HG02759 (cell line): ENCODE data around the gene TRAF3IP1.

Source experiments
- ATAC-seq: cut with Tn5 transposase; IDR thresholded peaks from one replicate; pipeline ENCODE4 v1.9.1; 2021; ENCODE audit warnings: mild to moderate bottlenecking, moderate library complexity; ENCODE audit not compliant: unreplicated experiment

TRAF3IP1 gene

DNA sequence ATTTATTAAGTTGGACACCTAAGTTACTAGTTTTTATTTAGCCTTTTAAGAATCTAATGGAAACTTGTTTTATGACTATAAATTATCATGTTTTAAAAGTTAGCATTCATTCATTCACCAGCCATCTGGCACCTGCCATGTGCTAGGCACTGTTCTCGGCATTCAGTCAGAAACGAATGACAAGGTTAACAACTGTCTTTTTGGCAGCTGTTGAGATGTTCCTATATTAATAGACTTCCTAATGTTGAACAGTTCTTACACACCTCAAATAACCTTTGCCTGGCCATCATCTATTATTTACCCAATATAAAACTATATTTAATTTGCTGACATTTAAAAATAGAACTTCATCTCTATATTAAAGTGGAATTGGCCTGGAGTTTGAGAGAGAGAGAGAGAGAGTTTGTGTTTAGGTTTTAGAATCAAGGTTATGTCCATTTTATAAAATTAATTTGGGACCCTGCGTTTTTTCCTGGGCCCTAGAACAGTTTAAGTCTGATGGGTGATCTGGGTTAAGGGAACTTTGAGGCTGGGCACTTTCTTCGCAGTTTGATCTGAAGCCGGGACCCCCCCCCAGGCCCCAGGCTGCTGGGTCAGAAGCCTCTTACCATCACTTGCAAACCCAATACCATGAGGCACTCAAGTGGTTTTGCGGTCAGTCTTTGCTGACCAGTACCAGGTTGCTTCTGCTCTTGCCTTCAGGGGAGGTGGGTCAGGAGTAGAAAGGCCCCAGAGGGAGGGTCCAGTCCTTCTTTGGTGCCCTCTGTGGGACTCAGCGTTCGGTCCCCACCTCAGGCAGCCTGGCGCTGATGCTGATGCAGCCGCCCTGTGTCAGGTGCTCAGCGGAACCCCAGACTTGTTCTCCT is 58.1 kb downstream of the TRAF3IP1 start:
- ATAC-seq, result no peak

DNA sequence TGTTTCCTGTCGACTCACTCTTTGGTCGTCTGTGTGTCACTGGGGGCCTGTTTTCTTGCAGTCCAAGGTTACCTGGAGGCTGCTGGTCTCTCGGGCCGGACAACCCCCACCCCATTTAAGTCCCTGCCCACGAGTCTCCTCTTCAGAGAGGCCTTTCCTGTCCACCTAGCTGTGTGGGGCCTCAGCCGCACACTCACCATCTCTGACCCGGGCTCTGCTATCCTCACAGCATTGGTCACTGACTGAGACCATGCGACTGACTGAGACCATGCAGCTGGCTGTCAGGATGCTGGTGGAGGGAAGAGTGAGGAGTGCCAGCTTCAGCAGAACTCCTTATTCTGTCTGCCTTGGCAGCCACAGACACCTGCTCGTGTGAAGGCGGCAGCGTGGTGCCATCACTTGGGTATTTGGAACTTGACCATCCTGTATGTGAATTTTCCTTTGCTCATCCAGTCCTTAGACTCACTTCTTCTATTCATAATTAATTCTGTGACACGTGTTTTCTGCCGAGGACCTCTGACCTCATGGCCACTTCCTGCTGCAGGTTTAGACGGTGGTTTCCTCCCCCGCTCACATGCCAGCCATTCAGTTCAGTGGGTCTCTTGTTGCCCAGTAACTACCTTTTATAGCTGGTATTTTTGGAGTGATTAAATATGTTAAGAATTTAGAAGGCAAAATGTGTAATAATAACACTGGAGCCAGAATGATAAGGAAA is 58.9 kb downstream of the TRAF3IP1 start:
- no peak for ATAC-seq

DNA sequence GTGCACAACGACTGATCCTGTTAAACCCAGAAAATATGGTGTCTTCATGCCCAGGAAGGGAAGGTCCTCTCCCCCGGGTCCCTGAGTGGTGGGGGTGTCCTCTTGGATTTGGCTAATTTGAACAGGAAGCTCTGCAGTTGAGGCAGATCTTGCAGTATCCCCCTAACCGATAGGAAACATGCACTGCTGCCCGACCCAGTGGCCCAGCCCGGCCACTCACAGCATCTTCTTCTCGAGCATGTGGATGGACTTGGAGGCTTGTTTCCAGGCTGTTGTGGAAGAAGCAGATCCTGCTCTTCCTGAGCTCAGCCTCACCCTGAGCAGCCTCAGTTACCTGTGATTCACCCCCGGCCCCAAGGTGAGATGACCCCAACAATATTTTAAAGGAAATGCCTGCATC is 60.0 kb downstream of the TRAF3IP1 start:
- ATAC-seq, result no peak

DNA sequence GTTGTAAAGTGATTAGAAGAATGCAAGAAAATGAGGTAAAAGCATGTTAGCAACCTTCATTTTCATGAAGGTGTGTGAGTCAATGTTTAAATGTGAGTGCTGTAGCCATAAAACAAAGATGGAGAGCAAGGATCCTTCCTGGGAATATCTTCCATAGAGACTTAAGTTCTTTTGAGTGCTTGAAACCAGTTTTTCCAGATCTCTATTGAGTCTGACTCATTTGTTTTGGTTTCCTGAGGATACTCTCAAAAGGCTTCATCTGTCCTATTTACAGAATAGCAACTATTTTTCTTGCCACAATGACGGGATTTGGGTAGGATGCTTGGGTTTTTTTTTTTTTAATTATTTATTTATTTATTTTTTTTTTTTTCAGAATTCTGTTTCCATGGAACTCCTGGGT is 60.5 kb downstream of the TRAF3IP1 start:
- no peak for ATAC-seq

DNA sequence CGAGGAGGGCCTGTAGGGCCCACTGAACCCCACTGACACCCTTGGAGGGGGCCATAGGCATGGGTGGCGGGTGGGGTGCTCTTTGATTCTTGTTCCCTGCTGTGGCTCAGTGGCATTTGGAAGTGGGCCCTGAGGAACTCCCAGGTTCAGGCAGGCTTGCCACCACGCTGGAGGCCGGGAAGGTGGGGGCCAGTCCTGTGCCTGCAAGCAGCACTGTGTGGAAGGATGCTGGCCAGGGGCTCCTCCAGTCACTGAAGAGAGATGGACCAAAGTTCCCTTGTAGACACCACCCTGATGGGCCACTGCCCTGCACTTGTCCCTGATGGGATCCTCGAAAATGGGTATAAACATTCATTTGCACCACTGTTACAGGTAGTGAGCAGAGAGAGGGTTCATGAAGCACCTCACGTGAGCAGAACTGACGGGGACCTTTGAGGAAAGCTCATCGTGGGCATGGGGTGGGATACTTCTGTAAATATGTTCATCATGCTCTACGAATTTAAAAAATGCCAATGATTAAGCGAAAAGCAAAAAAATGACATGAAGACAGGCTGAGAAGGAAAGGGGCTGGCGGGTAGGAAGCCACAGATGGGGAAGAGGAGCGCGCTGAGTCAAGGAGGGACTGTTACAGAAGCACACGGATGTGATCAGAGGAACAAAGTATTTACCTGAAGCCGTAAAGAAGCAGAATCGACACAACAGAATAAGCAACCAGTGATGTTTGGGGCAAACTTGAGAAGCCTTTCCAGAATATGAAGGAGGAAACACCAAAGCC is 61.2 kb downstream of the TRAF3IP1 start:
- ATAC-seq, result no peak

DNA sequence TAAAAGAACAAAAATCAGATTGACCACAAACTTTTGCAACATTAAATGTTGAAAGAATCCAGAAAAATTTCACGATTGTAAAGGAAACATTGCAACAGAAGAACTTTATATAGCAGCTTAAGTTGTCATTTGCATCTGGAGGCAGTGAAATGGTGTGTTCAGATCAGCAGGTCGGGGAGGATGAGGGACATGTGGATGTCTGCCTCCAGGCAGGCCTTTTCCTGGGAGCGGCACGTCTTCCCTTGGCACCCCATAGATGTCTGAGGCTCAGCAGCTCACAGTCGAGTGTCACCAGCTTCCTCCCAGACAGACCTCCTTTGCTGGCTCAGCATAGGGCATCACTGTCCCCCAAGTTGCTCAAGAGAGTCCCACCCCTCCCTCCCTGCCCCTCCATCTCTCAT is 62.1 kb downstream of the TRAF3IP1 start:
- ATAC-seq, result no peak

DNA sequence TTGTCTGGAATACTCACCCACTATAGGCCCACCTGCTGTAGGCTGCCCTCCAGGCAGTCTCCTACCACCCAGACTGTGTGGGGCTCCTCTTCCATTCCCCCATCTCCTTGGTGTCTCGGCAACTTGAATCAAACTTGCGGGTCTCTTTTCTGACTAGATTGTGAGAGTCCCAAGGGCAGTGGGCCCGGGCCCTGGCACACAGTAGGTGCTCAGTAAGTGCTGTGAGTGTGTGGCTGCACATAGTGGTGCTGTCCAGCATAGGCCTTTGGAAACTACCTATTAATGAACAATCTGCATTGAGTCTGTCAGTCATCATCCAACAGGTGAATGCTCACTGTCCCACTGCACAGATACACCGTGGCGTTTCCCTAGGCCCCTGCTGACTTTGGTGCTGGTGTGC is 62.8 kb downstream of the TRAF3IP1 start:
- ATAC-seq, result no peak

DNA sequence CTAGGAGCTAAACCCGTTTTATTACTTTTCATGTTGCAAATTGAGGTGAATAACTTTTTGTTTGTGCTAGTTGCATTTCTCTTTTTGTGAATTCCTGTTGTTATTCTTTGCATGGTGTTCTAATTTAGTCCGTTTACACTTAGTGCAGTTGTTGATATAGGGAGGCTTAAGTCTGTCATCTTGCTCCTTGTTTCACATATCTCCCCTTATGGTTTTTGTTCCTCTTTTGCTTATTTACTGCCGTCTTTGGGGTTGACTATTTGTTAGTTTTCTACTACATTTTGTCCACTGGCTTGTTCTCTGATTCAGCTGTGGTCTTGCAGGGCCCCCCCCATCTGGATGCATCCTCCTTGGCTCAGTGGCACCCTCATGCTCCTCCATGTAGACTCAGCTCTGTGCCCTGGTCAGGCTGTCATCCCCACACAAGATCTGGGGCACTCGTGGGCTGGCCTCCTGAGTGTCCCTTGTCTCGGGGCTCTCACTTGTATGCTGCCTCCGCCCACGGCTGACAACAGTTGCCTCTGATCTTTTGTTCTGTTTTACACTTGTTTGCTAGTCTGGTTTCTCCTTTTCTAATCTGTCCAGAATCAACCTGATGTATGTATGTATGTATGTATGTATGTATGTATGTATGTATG is 63.5 kb downstream of the TRAF3IP1 start:
- ATAC-seq, result no peak

DNA sequence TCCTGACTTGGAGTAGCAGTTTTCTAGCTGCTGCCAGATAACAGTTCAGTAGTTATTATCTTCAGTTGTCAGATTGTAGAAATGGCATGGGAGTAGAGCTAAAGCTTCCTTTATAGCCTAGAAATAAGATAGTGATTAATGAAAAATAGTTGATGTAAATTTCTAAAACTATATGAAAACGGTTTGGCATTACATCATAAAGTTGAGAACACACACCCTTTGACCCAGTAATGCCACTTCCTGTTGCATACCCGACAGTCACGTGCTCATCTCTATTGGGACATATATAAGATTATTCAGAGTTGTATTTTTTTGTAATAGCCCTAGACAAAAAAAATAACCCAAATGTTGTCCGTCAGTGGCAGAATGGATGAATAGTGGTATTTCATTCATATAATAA is 67.0 kb downstream of the TRAF3IP1 start:
- ATAC-seq, result no peak

DNA sequence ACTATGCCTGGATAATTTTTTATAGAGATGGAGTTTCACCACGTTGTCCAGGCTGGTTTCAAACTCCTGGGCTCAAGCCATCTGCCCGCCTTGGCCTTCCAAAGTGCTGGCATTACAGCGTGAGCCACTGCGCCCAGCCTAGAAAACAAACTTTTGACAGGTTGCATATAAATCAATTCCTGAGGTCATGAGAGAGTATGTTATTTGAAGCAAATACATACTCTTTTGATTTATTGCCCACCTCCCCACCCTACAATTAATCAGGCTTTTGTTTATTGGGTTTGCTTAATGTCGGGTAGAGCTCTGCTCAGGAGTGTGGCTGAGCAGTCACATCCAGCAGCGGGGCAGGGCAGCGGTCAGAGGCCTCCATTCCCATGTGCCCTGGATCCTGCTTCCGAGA is 68.5 kb downstream of the TRAF3IP1 start:
- no peak for ATAC-seq

DNA sequence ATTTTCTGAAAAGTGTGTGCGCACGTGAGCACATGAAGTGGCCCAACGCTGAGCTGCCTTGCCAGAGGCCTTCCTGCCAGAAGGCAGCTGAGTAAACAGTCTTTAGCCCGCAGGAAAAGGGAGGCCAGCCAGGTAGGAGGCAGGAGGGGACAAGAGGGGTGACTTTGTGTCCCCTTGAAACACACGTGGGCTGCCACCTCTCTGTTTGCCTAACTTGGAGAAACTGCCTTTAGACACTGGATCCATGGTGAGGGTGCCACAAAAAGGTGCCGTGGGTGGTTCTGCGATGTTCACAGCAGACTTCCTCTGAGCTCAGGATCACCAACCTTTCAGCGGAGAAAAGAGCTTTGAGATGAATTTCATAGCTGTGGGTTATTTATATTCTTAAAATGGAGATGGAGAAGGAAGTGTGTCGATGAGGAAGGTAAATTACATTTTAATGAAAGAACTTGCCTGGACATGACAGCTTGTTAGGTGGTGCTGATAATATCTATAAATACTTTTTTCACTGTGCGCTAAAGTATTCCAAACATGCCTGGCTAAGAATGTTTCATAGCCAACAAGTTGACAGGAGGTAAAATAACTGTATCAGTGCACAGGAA is 69.8 kb downstream of the TRAF3IP1 start:
- no peak for ATAC-seq

DNA sequence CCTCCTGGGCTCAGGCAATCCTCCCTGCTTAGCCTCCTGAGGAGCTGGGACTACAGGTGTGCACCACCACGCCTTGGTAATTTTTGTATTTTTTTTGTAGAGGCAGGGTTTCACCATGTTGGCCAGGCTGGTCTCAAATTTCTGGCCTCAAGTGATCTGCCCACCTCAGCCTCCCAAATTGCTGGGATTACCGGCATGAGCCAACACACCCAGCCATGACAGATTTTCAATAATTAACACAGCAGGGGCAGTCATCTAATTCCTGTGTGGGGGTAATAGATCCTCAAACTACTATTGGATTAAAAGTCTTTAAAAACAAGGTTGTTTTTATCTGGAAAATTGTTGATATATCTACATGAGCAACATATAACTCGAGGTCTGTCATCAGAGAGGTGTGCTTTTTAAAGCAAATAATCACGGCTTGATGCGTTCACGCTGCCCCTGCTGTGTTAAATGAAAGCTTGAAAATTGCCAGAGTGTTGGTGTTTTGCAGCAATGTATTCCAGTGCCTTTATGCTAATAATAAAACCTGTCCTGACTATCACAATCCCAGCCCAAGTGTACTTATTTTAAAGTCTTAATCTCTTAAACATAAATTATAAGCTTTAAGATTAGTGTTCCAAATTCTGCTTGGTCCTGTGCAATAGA is 70.8 kb downstream of the TRAF3IP1 start:
- no peak for ATAC-seq

DNA sequence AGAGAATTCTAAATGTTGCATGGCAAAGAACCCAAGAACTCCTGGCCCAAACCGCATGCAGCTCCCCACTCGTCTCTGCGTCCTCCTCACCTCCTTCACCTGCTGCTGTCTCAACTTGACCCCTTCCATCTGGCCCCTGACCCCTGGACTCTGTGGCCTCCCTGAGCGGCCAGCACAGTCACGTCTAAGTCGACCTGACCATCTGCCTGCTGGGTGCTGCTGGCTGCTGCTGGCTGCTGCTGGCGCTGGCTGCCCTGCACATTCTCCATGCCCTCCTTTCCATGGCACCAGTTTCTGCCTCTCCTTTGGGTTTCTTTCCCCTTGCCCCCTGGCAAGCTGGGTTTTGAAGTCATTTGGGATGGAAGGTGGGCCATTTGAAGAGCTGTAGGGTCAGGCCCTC is 76.3 kb downstream of the TRAF3IP1 start:
- ATAC-seq, result no peak

DNA sequence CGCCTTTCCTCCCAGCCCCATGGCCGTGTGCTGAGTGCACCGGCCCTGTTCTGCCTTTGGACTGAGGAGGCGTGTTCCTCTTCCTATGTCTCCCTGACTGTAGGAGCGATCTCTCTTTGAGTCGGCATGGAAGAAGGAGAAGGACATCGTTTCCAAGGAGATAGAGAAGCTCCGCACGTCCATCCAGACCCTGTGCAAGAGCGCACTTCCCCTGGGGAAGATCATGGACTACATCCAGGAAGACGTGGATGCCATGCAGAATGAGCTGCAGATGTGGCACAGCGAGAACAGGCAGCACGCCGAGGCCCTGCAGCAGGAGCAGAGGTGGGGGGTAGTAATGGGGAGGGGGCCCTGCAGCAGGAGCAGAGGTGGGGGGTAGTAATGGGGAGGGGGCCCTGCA is 77.0 kb downstream of the TRAF3IP1 start:
- no peak for ATAC-seq

DNA sequence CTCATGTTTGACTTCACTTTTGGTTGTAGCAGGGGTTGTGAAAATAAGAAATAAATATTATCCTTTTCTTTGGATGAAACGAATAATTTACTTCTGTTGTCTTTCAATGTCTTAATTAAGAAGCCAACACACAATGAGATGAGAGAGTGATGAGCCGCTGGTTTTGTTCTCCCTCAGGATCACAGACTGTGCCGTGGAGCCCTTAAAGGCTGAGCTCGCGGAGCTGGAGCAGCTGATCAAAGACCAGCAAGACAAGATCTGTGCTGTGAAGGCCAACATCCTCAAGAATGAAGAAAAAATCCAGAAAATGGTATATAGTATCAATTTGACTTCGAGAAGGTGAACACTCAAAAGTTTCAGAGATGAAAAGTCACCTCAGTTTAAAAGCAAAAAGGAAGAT is 78.3 kb downstream of the TRAF3IP1 start:
- no peak for ATAC-seq

DNA sequence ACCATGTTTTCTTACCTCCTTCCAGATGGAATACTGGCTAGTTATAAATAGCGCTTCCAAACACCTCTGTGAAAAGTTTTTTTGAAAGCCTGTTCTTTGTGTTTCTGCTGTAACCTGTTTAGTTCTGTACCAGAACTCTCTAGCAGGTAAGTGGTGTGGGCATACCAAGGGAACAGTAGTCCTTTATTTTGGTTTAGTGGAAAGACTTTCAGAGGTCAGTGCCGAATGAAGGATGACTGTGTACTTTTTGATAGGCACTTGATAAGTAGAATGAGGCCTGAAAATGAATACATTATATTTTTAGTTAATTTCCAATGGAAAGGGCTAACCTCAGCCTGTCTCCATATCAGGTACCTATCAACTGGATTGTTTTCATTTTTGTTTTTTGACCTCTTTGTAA is 78.8 kb downstream of the TRAF3IP1 start:
- no peak for ATAC-seq

DNA sequence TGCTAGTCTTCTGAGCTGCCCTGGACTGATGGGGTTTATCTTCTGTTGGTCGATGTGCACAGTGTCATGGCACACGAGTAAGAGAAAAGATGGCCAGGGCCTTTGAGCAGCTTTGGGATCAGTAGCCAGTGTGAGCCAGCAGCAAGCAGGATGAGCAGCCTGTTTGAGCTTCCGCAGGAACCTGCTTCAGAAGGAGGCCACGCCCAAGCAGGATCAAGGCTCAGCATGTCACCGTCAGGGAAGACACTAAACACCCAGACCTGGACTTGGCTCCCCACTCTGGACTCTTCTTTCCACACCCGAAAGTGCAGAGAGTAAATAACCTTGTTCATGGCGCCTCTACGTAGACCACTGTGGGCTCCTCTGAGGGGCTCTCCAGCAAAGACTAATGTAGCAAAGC is 81.2 kb downstream of the TRAF3IP1 start:
- ATAC-seq, result no peak

DNA sequence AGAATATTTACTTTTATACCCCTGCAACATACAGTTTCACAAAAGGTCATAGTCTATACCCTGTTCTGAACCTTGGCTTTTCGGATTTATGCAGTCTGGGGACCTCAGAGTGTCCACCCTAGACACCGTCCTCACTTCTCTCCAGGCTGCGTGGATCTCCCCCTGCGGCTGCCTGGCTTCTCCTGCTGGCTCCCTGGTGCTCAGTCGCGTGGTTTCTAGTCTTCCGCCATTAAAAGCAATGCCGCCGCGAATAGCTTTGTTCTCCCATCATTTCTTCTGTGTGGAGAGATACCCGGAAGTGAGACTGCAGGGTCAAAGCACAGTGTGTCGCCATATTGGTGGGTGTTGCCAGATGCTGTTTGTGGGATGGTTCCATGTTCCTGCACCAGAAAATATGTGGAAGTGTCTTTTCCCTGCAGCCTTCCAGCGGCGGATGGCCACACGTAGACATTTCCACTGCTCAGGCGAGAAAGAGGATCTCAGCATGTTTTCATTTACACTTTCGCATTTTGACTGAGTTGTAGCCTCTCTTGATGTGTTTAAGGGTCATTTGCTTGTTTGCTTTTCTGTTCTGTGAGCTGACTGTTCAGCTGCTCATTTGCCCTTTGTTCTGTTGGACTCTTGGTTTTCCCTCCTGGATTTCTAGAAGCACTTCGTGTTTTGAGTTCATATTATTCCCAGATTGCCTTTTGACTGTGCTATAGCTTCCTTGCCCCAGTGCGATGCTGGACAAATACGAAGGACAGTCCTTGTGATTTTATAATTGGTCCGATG is 83.5 kb downstream of the TRAF3IP1 start:
- ATAC-seq, result no peak

DNA sequence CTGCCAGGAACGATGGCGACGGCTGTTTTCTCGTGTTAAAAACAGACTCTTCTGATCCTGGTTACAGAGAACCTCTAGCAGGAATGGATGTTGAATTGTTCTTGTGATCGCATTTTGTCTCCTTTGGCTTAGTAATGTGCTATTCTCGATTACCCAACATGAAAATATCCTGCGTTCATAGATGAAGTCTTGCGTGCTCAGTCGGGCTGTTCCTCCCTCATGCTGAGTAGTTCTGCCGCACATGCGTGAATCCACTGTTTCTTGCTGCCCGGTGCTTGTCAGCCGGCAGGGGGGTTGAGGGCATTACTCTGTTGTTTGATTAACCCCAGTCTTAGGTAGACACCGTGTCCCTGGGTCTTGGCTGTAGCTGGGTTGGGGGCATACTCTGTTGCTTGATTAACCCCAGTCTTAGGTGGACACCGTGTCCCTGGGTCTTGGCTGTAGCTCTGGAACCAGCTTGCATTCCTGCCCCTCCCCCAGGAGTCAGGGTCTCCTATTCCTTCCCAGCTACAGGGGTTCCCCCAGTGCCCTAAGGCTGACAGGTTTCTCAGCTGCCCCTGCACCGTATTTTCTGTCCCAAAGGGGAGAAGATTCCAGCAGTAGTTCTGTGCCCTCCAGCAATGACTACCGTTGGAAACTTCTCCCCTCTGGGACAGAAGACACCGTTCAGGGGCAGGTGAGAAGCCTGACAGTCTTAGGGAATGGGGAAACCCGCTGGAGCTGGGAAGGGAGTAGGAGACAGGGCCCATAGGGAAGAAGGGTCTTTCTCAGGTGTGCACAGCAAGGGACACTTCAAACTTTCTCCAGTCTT is 84.3 kb downstream of the TRAF3IP1 start:
- no peak for ATAC-seq
